ENCODE measurements around the gene INCA1. TPM values are rescaled to one million over a fixed set of nuclear protein-coding genes. Genes with fewer than 3 reads are reported as not detected.

Gene INCA1
- polyA plus RNA-seq, 1 donor from 2014 or later: 0.38 TPM

- no peaks in the 10 kb centered on the region for H3K9me3 ChIP-seq (ENCODE audit: low read length)
- TF ChIP-seq, protein P1, sequence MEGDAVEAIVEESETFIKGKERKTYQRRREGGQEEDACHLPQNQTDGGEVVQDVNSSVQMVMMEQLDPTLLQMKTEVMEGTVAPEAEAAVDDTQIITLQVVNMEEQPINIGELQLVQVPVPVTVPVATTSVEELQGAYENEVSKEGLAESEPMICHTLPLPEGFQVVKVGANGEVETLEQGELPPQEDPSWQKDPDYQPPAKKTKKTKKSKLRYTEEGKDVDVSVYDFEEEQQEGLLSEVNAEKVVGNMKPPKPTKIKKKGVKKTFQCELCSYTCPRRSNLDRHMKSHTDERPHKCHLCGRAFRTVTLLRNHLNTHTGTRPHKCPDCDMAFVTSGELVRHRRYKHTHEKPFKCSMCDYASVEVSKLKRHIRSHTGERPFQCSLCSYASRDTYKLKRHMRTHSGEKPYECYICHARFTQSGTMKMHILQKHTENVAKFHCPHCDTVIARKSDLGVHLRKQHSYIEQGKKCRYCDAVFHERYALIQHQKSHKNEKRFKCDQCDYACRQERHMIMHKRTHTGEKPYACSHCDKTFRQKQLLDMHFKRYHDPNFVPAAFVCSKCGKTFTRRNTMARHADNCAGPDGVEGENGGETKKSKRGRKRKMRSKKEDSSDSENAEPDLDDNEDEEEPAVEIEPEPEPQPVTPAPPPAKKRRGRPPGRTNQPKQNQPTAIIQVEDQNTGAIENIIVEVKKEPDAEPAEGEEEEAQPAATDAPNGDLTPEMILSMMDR (IDR thresholded peaks at IDR 0.05; ENCODE audit: poor library complexity, severe bottlenecking): no peak
- TF ChIP-seq MXI1 (conservative IDR thresholded peaks at IDR 0.05; ENCODE audit: poor library complexity, severe bottlenecking) (no peak), REST (IDR thresholded peaks at IDR 0.05; ENCODE audit: borderline replicate concordance) (no peak), EZH2 (IDR thresholded peaks at IDR 0.05; ENCODE audit: borderline replicate concordance, insufficient read depth, low read length, poor library complexity, severe bottlenecking) (no peak), POLR2AphosphoS5 (IDR thresholded peaks at IDR 0.05) (no peak), SMC3 (conservative IDR thresholded peaks at IDR 0.05; ENCODE audit: poor library complexity) (no peak), EP300 (conservative IDR thresholded peaks at IDR 0.05; ENCODE audit: poor library complexity, severe bottlenecking) (no peak), RAD21 (conservative IDR thresholded peaks at IDR 0.05) (no peak), TAF1 (IDR thresholded peaks at IDR 0.05; ENCODE audit: low read depth) (no peak)
- no peaks in the 10 kb centered on the region for H3K9me2 ChIP-seq (ENCODE audit: insufficient read depth, low read length)
- no peaks in the 10 kb centered on the region for H3K36me3 ChIP-seq (ENCODE audit: insufficient read depth, low read length)
- no peaks in the 10 kb centered on the region for H3K79me2 ChIP-seq (replicated peaks; ENCODE audit: insufficient read depth, low read length)
- peak overlapping the region; percentile 78 for H3K9ac ChIP-seq (ENCODE audit: low read length)
- peak overlapping the region; percentile 3 for H3K27ac ChIP-seq (ENCODE audit: low read length)
- peak overlapping the region; percentile 90 for H2AFZ ChIP-seq (ENCODE audit: low read depth, low read length)
- no peaks in the 10 kb centered on the region for H3F3A ChIP-seq (ENCODE audit: insufficient read depth, low read length, poor library complexity, severe bottlenecking)
- H3K27me3 ChIP-seq (ENCODE audit: insufficient read depth, low read depth, low read length): peaks cover 2% of the 10 kb centered on the region
- H3K4me3 ChIP-seq (ENCODE audit: low read length): peak overlapping the region; percentile 94
- H4K20me1 ChIP-seq (ENCODE audit: insufficient read depth): no peaks in the 10 kb centered on the region
- peak overlapping the region; percentile 73 for H3K4me2 ChIP-seq (ENCODE audit: low read length)
Measured at GRCh38 chr17:4987767-4988567, 9.4 kb downstream of the INCA1 start.

- Histone ChIP-seq H3F3A (ENCODE audit: insufficient read depth, low read length, poor library complexity, severe bottlenecking) (no peaks in the 10 kb centered on the region), H3K9me3 (ENCODE audit: low read length) (no peaks in the 10 kb centered on the region), H3K4me3 (ENCODE audit: low read length) (peak within 1 kb of the TSS; percentile 94), H4K20me1 (ENCODE audit: insufficient read depth) (no peaks in the 10 kb centered on the region), H2AFZ (ENCODE audit: low read depth, low read length) (peak within 1 kb of the TSS; percentile 90), H3K79me2 (replicated peaks; ENCODE audit: insufficient read depth, low read length) (no peaks in the 10 kb centered on the region), H3K9ac (ENCODE audit: low read length) (peak within 1 kb of the TSS; percentile 78), H3K36me3 (ENCODE audit: insufficient read depth, low read length) (no peaks in the 10 kb centered on the region), H3K9me2 (ENCODE audit: insufficient read depth, low read length) (no peaks in the 10 kb centered on the region), H3K27me3 (ENCODE audit: insufficient read depth, low read depth, low read length) (peaks cover 2% of the 10 kb centered on the region), H3K27ac (ENCODE audit: low read length) (peak within 1 kb of the TSS; percentile 24), H3K4me2 (ENCODE audit: low read length) (peak within 1 kb of the TSS; percentile 73)
- TF ChIP-seq REST (IDR thresholded peaks at IDR 0.05; ENCODE audit: borderline replicate concordance) (no peak), EZH2 (IDR thresholded peaks at IDR 0.05; ENCODE audit: borderline replicate concordance, insufficient read depth, low read length, poor library complexity, severe bottlenecking) (no peak), EP300 (conservative IDR thresholded peaks at IDR 0.05; ENCODE audit: poor library complexity, severe bottlenecking) (peak; percentile 42), SMC3 (conservative IDR thresholded peaks at IDR 0.05; ENCODE audit: poor library complexity) (peak; percentile 41), MXI1 (conservative IDR thresholded peaks at IDR 0.05; ENCODE audit: poor library complexity, severe bottlenecking) (peak; percentile 54), TAF1 (IDR thresholded peaks at IDR 0.05; ENCODE audit: low read depth) (no peak), POLR2AphosphoS5 (IDR thresholded peaks at IDR 0.05) (peak; percentile 79), RAD21 (conservative IDR thresholded peaks at IDR 0.05) (peak; percentile 42)
- TF ChIP-seq, protein P1 (IDR thresholded peaks at IDR 0.05; ENCODE audit: poor library complexity, severe bottlenecking): peak; percentile 92
Measured at GRCh38 chr17:4986951-4987766, 10.2 kb downstream of the INCA1 start, which contains the start of gene CAMTA2. TSS of gene CAMTA2 (minus strand) at chr17:4987675. CDS start at chr17:4986222, 1,453 bp downstream.

Measured in neural cell (in vitro differentiated cells).